GM13976 (cell line): ENCODE data around the gene SF3B2.
A peak's percentile ranks its signal among the peaks of the same experiment; 100 is the strongest.
"Not testable (repeated sequence)": the region's sequence is repeated elsewhere in the genome, so short reads cannot be mapped to it uniquely, and the experiment has no call there.

Source experiments
- DNase-seq: peaks from one replicate; pipeline ENCODE4 v3.0.0; 2012; ENCODE audit warnings: low spot score
- CTCF ChIP-seq: IDR thresholded peaks from 2 replicates; pipeline ENCODE4 v1.5.1; 2012; ENCODE audit warnings: borderline replicate concordance, mild to moderate bottlenecking; ENCODE audit not compliant: insufficient read depth; ENCODE audit errors: extremely low read depth, missing control alignments, control extremely low read depth
- in situ Hi-C: fragments of 300-500 bp; cut with MboI; formaldehyde crosslinking; loops from one replicate; pipeline ENCODE4 v1.12.0; 2022; ENCODE audit warnings: low sequenced_read_pairs, mixed read lengths, inconsistent platforms; ENCODE audit not compliant: unreplicated experiment

SF3B2 gene

GRCh38 chr11:66016793-66017177, 35.4 kb upstream of the SF3B2 start:
- TF ChIP-seq CTCF = no peak
- no peak for DNase-seq
- in situ Hi-C loops = no loop called here

GRCh38 chr11:66017321-66017720, 34.8 kb upstream of the SF3B2 start:
- DNase-seq = no peak
- no peak for TF ChIP-seq CTCF
- in situ Hi-C loops = no loop called here

GRCh38 chr11:66020212-66020611, 32.0 kb upstream of the SF3B2 start:
- peak; percentile 25 for DNase-seq
- in situ Hi-C loops = no loop called here
- no peak for TF ChIP-seq CTCF

- in situ Hi-C loops = no loop called here
- peak; percentile 22 for DNase-seq
- TF ChIP-seq CTCF = no peak
Measured at GRCh38 chr11:66020618-66021357, 31.4 kb upstream of the SF3B2 start.

- peak; percentile 97 for TF ChIP-seq CTCF
- peak; percentile 94 for DNase-seq
- in situ Hi-C loops = no loop called here
Measured at GRCh38 chr11:66022401-66023185, 29.6 kb upstream of the SF3B2 start.

GRCh38 chr11:66023186-66023440, 29.1 kb upstream of the SF3B2 start:
- DNase-seq, in situ Hi-C loops: not testable (repeated sequence)

- no peak for DNase-seq
- TF ChIP-seq CTCF = no peak
- in situ Hi-C loops = no loop called here
Measured at GRCh38 chr11:66026017-66026529, 26.1 kb upstream of the SF3B2 start, which contains the start of gene CATSPER1. Gene CATSPER1, minus strand, starts transcription at chr11:66026479. Its CDS starts 100 bp downstream, at chr11:66026379.
